ENCODE data around the gene CDC73. TPM values are rescaled to one million over a fixed set of nuclear protein-coding genes. Genes with fewer than 3 reads are reported as not detected.

CDC73 gene
- total and polyA plus RNA-seq, 2 of the 13 experiments (the other 11 are each of a cell fraction or from before 2014, with no cell fraction given), result 20.2 to 26.3 TPM

- Histone ChIP-seq H2AFZ (ENCODE audit: low read length) (no peak overlapping the region), H3K4me3 (replicated peaks in 1 of 3; ENCODE audit: insufficient read depth in 1 of 3, low read depth in 2 of 3, low read length in 3 of 3) (no peak overlapping the region), H3K9me3 (ENCODE audit: low read length) (no peaks in the 10 kb centered on the region), H3K27ac (ENCODE audit: extremely low read length, insufficient read depth, low read length) (no peak overlapping the region), H3K9ac (ENCODE audit: insufficient read depth, low read depth, low read length) (no peak overlapping the region), H3K4me2 (ENCODE audit: low read depth, low read length) (no peak overlapping the region), H3K36me3 (replicated peaks in 1 of 2; ENCODE audit: control insufficient read depth in 1 of 2, insufficient read depth in 2 of 2, low read length in 2 of 2) (peaks cover 1 to 23% of the 10 kb centered on the region in 2 experiments; a peak in 4 of 5 replicates), H3K27me3 (ENCODE audit: control insufficient read depth in 1 of 2, insufficient read depth in 2 of 2, low read length in 2 of 2) (no peaks in the 10 kb centered on the region), H3K79me2 (ENCODE audit: insufficient read depth, low read length) (no peaks in the 10 kb centered on the region), H4K20me1 (ENCODE audit: insufficient read depth, low read length) (no peaks in the 10 kb centered on the region; the same call in 1 of the 2 replicates), H3K4me1 (ENCODE audit: insufficient read depth, low read length) (peaks cover 9% of the 10 kb centered on the region; the same call in 1 of the 2 replicates)
- POLR2A ChIA-PET, result no interaction called here
- in situ Hi-C loops (cut with HindIII; ENCODE audit: extremely low pct_ligation_motif_present, low pct_unique_long_range_greater_than_20kb) (no loop called here), intact Hi-C loops (cut with micrococcal nuclease; ENCODE audit: unreplicated experiment) (no loop called here)
- DNase-seq (ENCODE audit: low spot score) (no peak), ATAC-seq (no peak), FAIRE-seq (no peak)
- no peak for TF ChIP-seq ZNF788 (CRISPR knock-in tag; IDR thresholded peaks at IDR 0.05; ENCODE audit: borderline replicate concordance)
- TF ChIP-seq CSRNP2 (CRISPR knock-in tag; conservative IDR thresholded peaks at IDR 0.05; ENCODE audit: low read depth), result no peak
- TF ChIP-seq, protein P1, sequence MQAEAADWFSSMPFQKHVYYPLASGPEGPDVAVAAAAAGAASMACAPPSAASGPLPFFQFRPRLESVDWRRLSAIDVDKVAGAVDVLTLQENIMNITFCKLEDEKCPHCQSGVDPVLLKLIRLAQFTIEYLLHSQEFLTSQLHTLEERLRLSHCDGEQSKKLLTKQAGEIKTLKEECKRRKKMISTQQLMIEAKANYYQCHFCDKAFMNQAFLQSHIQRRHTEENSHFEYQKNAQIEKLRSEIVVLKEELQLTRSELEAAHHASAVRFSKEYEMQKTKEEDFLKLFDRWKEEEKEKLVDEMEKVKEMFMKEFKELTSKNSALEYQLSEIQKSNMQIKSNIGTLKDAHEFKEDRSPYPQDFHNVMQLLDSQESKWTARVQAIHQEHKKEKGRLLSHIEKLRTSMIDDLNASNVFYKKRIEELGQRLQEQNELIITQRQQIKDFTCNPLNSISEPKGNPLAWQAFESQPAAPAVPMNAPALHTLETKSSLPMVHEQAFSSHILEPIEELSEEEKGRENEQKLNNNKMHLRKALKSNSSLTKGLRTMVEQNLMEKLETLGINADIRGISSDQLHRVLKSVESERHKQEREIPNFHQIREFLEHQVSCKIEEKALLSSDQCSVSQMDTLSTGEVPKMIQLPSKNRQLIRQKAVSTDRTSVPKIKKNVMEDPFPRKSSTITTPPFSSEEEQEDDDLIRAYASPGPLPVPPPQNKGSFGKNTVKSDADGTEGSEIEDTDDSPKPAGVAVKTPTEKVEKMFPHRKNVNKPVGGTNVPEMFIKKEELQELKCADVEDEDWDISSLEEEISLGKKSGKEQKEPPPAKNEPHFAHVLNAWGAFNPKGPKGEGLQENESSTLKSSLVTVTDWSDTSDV (CRISPR knock-in tag; IDR thresholded peaks at IDR 0.05), result no peak
- no peak for TF ChIP-seq SIX4 (CRISPR knock-in tag; IDR thresholded peaks at IDR 0.05)
- no peak for TF ChIP-seq ZBTB14 (CRISPR knock-in tag; IDR thresholded peaks at IDR 0.05)
- no peak for TF ChIP-seq SKIL (CRISPR knock-in tag; IDR thresholded peaks at IDR 0.05; ENCODE audit: borderline replicate concordance)
- no peak for TF ChIP-seq MEF2D (CRISPR knock-in tag; IDR thresholded peaks at IDR 0.05)
- no peak for TF ChIP-seq NFRKB (IDR thresholded peaks at IDR 0.05)
- TF ChIP-seq REXO4 (CRISPR knock-in tag; IDR thresholded peaks at IDR 0.05; ENCODE audit: borderline replicate concordance), result no peak
- TF ChIP-seq YEATS2 (CRISPR knock-in tag; IDR thresholded peaks at IDR 0.05; ENCODE audit: borderline replicate concordance), result no peak
- BruUV-seq (replicated peaks), result no TSS peak
- CTCF ChIA-PET (ENCODE audit: low intra/inter-chr PET ratio, low total read pairs), result no interaction called here
- 94% methylated on average over 7 of the region's 7 CpGs for WGBS (ENCODE audit: low lambda C conversion rate)
Measured at GRCh38 chr1:193210996-193211395, 89.2 kb downstream of the CDC73 start.

Data from HepG2 (cell line).